VCaP (cell line): Measurements from ENCODE around the gene ABCG8.

Experiments
- H3K27ac ChIP-seq: fragments of 450-650 bp; 2 replicates; pipeline ENCODE4 v1.5.1; 2017
- CTCF ChIP-seq: fragments of 450-650 bp; conservative IDR thresholded peaks from 2 replicates; pipeline ENCODE4 v1.5.1; 2017; ENCODE audit warnings: mild to moderate bottlenecking, moderate library complexity

Gene ABCG8

DNA sequence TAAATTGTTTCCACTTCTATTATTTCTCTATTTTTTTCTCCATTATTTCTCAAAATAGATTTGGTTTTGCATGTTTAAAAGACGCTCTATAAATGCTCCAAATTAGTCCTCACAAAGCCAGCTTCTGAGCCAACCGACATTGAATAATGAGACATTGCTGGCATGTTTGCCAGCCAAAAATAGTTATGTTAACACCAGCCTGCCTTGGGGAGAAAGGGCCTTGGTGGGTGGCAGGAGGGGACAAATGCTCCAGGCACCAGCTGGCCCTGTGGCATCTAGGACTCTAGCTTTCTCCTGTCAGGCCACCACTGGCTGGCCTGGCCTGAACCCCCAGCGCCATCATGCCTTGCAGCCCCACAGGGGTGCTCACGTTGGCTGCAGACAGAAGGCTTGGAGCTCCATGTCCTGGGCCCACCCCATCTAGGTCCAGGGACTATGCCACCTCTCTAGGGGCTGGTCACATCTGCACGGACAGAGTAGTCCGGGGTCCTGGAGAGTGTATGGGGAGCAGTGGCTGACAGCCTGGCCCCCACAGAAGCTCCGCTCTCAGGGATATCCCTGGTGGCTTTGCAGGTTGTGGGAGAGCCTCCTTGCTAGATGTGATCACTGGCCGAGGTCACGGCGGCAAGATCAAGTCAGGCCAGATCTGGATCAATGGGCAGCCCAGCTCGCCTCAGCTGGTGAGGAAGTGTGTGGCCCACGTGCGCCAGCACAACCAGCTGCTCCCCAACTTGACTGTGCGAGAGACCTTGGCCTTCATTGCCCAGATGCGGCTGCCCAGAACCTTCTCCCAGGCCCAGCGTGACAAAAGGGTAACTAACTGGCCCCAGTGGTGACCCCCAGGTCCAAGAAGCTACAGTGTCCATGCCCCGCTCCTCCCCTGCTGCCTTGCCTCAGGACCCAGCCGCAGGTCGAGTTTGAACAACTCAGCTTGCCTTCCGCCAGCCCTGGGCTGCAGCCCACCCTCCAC lies 12.5 kb downstream of the ABCG8 start:
- no peak for TF ChIP-seq CTCF

GRCh38 chr2:43852196-43852730 lies 13.5 kb downstream of the ABCG8 start:
- H3K27ac ChIP-seq = no peak overlapping the region
- no peak for TF ChIP-seq CTCF

More for the DNA sequence above, 12.5 kb downstream of the ABCG8 start:
- H3K27ac ChIP-seq = no peak overlapping the region

DNA sequence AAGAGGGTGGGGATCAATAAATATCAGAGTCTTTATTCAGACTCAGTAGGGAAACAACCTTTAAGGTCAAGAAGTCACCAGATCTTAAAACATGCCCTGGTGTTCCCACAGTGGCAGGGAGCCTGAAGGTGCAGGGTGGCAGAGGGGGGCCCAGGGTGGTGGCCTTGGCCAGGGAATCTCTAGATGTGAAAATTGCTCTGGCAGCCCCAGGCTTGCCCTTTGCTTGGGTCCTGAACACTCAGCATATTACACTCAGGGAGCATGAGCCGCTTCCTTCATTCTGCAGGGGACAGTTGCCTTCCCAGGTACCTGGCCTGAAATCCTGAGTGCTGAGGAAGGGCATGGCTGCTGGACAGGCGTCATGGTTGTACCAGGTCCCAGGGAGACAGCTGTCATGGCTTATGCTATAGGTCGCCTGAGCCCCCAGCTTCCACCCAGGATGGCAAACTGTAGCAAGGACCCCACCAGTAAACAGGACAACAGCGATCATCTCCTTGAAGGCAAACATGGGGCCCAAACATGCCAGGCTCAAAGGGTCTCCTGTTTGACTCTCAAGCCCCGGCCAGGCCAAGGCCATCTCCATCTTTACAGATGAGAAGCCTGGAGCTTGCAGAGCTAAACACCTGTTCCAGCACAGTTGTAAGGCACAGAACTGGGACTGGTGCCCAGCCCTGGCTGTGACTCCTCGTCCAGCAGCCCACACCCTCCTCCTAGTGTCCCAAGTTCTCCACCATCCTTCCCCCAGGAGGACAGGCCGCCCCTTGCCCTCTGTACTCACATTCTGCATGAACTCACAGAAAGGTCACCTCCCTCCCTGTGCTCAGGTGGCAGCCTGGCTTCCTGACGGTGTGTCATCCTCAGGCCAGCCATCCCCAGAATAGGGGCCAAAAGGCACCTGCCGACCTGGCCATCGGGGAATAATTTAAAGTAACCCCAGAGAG lies 14.6 kb downstream of the ABCG8 start:
- no peak for TF ChIP-seq CTCF
- no peak overlapping the region for H3K27ac ChIP-seq

GRCh38 chr2:43854671-43855070 lies 15.9 kb downstream of the ABCG8 start:
- TF ChIP-seq CTCF = no peak
- no peak overlapping the region for H3K27ac ChIP-seq

GRCh38 chr2:43855292-43855691 lies 16.5 kb downstream of the ABCG8 start:
- no peak overlapping the region for H3K27ac ChIP-seq
- no peak for TF ChIP-seq CTCF

DNA sequence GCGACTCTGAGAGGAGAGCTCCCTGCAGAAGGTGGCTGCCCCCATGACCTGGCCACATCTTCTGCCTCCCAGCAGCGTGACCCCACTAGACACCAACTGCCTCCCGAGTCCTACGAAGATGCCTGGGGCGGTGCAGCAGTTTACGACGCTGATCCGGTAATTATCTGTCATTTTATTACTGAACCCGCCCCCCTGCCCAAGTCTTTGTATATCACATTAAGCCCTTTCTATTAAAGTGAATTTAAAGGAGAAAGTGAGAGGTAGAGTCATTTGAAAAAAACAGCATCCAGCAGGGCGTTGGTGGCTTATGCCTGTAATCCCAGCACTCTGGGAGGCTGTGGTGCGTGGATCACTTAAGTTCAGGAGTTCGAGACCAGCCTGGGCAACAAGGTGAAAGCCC lies 33.4 kb downstream of the ABCG8 start:
- no peak overlapping the region for H3K27ac ChIP-seq
- TF ChIP-seq CTCF = no peak
